Neural cell (in vitro differentiated cells): ENCODE data around the gene BLOC1S3. TPM values are rescaled to one million over a fixed set of nuclear protein-coding genes. Genes with fewer than 3 reads are reported as not detected.

Experiments used
- H2AFZ ChIP-seq: fragments of 200-600, 300-800 bp; sonication (generic), shearing (Covaris generic); 2 replicates; pipeline ENCODE4 v1.6.0; 2014; ENCODE audit warnings: low read depth, mild to moderate bottlenecking, antibody characterized with exemption, low read length, moderate library complexity
- H3F3A ChIP-seq: fragments of 200-600 bp; shearing (Covaris generic); 2 replicates; pipeline ENCODE4 v1.6.1; 2016; ENCODE audit warnings: mild to moderate bottlenecking, moderate library complexity, mixed read lengths, antibody characterized with exemption, low read length; ENCODE audit not compliant: insufficient read depth, poor library complexity, severe bottlenecking
- H3K27ac ChIP-seq: fragments of 200-600, 300-800 bp; sonication (generic), shearing (Covaris generic); 2 replicates; pipeline ENCODE4 v1.5.1; 2014; ENCODE audit warnings: mild to moderate bottlenecking, low read length, moderate library complexity
- H3K27me3 ChIP-seq: fragments of 300-800, 200-600 bp; sonication (generic), shearing (Covaris generic); 2 replicates; pipeline ENCODE4 v1.6.0; 2014; ENCODE audit warnings: mild to moderate bottlenecking, low read depth, low read length, moderate library complexity; ENCODE audit not compliant: insufficient read depth
- H3K36me3 ChIP-seq: fragments of 300-800, 200-600 bp; sonication (generic), shearing (Covaris generic); 2 replicates; pipeline ENCODE4 v1.5.1; 2014; ENCODE audit warnings: mild to moderate bottlenecking, antibody characterized with exemption, low read length, moderate library complexity; ENCODE audit not compliant: insufficient read depth
- H3K4me2 ChIP-seq: fragments of 300-800, 200-600 bp; sonication (generic), shearing (Covaris generic); 2 replicates; pipeline ENCODE4 v1.6.0; 2014; ENCODE audit warnings: mild to moderate bottlenecking, low read length
- H3K4me3 ChIP-seq: fragments of 300-800, 200-600 bp; sonication (generic), shearing (Covaris generic); 2 replicates; pipeline ENCODE4 v1.5.1; 2014; ENCODE audit warnings: mild to moderate bottlenecking, low read length, moderate library complexity
- H3K79me2 ChIP-seq: fragments of 200-600 bp; shearing (Covaris generic); replicated peaks from 2 replicates; pipeline ENCODE4 v1.6.0; 2014; ENCODE audit warnings: mild to moderate bottlenecking, low read length, moderate library complexity; ENCODE audit not compliant: insufficient read depth
- H3K9ac ChIP-seq: fragments of 300-800, 200-600 bp; sonication (generic), shearing (Covaris generic); 2 replicates; pipeline ENCODE4 v1.6.1; 2016; ENCODE audit warnings: mild to moderate bottlenecking, low read length, mixed read lengths
- H3K9me2 ChIP-seq: fragments of 200-600 bp; shearing (Covaris generic); 2 replicates; pipeline ENCODE4 v1.6.1; 2016; ENCODE audit warnings: mild to moderate bottlenecking, low read length, mixed read lengths; ENCODE audit not compliant: insufficient read depth
- H3K9me3 ChIP-seq: fragments of 200-600, 300-800 bp; sonication (generic), shearing (Covaris generic); 2 replicates; pipeline ENCODE4 v1.6.1; 2016; ENCODE audit warnings: mild to moderate bottlenecking, mixed run types, low read length, moderate library complexity, mixed read lengths
- H4K20me1 ChIP-seq: fragments of 200-600 bp; shearing (Covaris generic); 2 replicates; pipeline ENCODE4 v1.6.1; 2016; ENCODE audit warnings: mild to moderate bottlenecking, mixed run types; ENCODE audit not compliant: insufficient read depth
- CTCF ChIP-seq: fragments of 450-650 bp; IDR thresholded peaks from 2 replicates; pipeline ENCODE4 v1.5.1; 2014; ENCODE audit warnings: antibody characterized with exemption, mild to moderate bottlenecking, moderate library complexity; ENCODE audit not compliant: poor library complexity, severe bottlenecking
- EP300 ChIP-seq: fragments of 450-650 bp; conservative IDR thresholded peaks from 2 replicates; pipeline ENCODE4 v1.6.1; 2014; ENCODE audit warnings: antibody characterized with exemption, mild to moderate bottlenecking, moderate library complexity; ENCODE audit not compliant: poor library complexity, severe bottlenecking
- MXI1 ChIP-seq: fragments of 450-650 bp; conservative IDR thresholded peaks from 2 replicates; pipeline ENCODE4 v1.6.1; 2014; ENCODE audit warnings: antibody characterized with exemption, mild to moderate bottlenecking; ENCODE audit not compliant: poor library complexity, severe bottlenecking
- POLR2AphosphoS5 ChIP-seq: IDR thresholded peaks from 2 replicates; pipeline ENCODE4 v1.6.1; 2012
- REST ChIP-seq: IDR thresholded peaks from 2 replicates; pipeline ENCODE4 v1.6.1; 2012; ENCODE audit warnings: borderline replicate concordance
- SMC3 ChIP-seq: fragments of 450-650 bp; conservative IDR thresholded peaks from 2 replicates; pipeline ENCODE4 v1.6.1; 2014; ENCODE audit warnings: antibody characterized with exemption, mild to moderate bottlenecking, moderate library complexity; ENCODE audit not compliant: poor library complexity
- polyA plus RNA-seq: library from polyadenylated mRNA; depleted of rRNA; stranded (reverse); fragments of >200 nt; gene quantifications from 2 replicates; pipeline ENCODE4 v1.2.3, GENCODE V29; 2014

BLOC1S3 gene
- polyA plus RNA-seq, 1 donor from 2014 or later: 1.8 TPM

DNA sequence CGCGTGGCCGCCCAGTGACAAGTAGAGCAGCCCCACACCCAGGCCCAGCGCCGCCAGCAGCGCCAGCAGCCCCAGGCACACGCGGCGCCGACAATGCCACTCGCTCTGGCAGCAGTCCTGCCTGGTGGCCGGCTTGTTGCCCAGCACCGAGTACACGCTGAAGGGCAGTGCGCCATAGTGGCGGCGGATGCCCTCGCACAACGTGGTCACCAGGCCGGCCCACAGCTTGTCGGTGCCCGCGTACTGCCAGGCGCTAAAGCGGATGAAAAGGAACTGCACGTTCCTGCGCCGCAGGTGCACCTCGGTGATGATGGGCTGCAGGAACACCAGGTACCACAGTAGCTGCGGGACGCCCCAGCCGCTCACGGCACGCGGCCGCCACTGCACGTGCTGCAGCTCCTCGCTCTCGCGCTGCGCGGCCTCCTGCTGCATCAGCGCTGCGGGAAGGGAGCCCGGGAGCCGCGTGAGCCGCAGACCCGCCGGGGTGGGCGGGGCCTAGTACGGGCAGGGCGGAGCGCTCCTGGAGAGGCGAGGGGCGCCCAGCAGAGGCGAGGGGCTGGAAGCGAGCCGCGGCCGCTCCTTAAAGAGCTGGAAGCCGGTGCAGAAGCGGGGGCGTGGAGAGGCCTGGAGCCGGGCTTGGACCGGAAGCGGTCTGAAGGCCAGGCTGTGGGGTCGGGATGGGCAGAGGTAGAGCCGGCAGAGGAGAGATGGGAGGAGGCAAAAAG, 25.1 kb upstream of the BLOC1S3 start:
- H3K4me2 ChIP-seq: no peak overlapping the region
- H3K36me3 ChIP-seq: no peaks in the 10 kb centered on the region
- H3K9me3 ChIP-seq: no peaks in the 10 kb centered on the region
- no peaks in the 10 kb centered on the region for H4K20me1 ChIP-seq
- H3K9ac ChIP-seq: peak overlapping the region; percentile 31
- no peak for TF ChIP-seq CTCF
- no peak for TF ChIP-seq REST
- no peak for TF ChIP-seq SMC3
- peak; percentile 78 for TF ChIP-seq MXI1
- TF ChIP-seq EP300: no peak
- H3K79me2 ChIP-seq: no peaks in the 10 kb centered on the region
- H3F3A ChIP-seq: no peaks in the 10 kb centered on the region
- no peak overlapping the region for H2AFZ ChIP-seq
- no peak overlapping the region for H3K27ac ChIP-seq
- H3K9me2 ChIP-seq: no peaks in the 10 kb centered on the region
- peak overlapping the region; percentile 58 for H3K4me3 ChIP-seq
- H3K27me3 ChIP-seq: peaks cover 24% of the 10 kb centered on the region

DNA sequence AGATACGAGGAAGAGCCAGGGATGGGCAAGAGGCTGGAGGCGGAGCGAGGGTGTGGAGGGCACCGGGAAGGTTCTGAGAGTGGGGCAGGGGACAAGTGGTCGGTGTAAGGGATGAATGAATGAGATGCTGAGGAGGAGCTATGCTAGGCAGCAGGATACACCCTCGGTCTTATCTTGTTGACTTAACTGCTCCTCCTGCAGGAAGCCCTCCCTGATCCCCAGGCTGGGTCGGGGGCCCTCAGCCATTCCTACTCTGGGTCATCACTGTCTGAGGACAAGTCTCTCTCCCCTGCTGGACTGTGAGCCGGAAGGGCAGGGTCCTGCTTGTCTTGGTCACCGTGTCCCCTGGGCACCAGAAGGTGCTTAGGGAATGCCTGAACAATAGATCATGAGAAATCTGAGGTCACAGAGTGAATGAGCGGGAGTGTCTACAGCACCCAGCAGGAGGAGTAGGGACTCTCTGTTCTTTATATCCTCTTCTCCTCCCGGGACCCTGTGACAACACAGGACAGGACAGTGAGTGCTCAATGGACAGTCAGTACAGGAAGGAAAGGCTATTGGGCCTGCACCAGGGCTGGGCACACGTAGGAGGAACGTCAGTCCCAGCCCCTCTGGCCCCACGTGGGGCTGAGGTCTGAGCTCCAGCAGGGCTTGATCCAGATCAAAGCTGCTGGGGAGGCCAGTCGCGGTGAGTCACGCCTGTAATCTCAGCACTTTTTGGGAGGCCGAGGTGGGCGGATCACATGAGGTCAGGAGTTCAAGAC, 24.3 kb upstream of the BLOC1S3 start:
- Histone ChIP-seq H4K20me1 (no peaks in the 10 kb centered on the region), H3K9me2 (no peaks in the 10 kb centered on the region), H3K27me3 (peaks cover 24% of the 10 kb centered on the region), H3K4me2 (no peak overlapping the region), H3K79me2 (no peaks in the 10 kb centered on the region), H3K27ac (no peak overlapping the region), H3K9ac (peak overlapping the region; percentile 31), H2AFZ (no peak overlapping the region), H3K36me3 (no peaks in the 10 kb centered on the region), H3K9me3 (no peaks in the 10 kb centered on the region), H3K4me3 (peak overlapping the region; percentile 58), H3F3A (no peaks in the 10 kb centered on the region)
- TF ChIP-seq REST (no peak), POLR2AphosphoS5 (peak; percentile 7)
